ENCODE measurements around the gene CIDEC. TPM values are rescaled to one million over a fixed set of nuclear protein-coding genes. Genes with fewer than 3 reads are reported as not detected.
A peak's percentile ranks its signal among the peaks of the same experiment; 100 is the strongest.
"Not testable (repeated sequence)": the region's sequence is repeated elsewhere in the genome, so short reads cannot be mapped to it uniquely, and the experiment has no call there.

The CIDEC gene
- total RNA-seq, 2 experiments from 2014 or later, result 0.18 TPM; not detected in 1

GRCh38 chr3:9870978-9871377, 9.1 kb downstream of the CIDEC start:
- no peaks in the 10 kb centered on the region for H3K4me1 Mint-ChIP-seq

GRCh38 chr3:9869955-9870354, 10.1 kb downstream of the CIDEC start:
- Mint-ChIP-seq H3K27me3 (no peaks in the 10 kb centered on the region), H3K36me3 (no peaks in the 10 kb centered on the region), H3K4me3 (no peak overlapping the region), H3K4me1 (no peaks in the 10 kb centered on the region), H3K9me3 (no peaks in the 10 kb centered on the region), H3K27ac (no peak overlapping the region)
- no peak for DNase-seq

More at GRCh38 chr3:9870978-9871377, 9.1 kb downstream of the CIDEC start:
- Mint-ChIP-seq H3K4me3 (no peak overlapping the region), H3K27ac (no peak overlapping the region), H3K9me3 (no peaks in the 10 kb centered on the region), H3K36me3 (no peaks in the 10 kb centered on the region), H3K27me3 (no peaks in the 10 kb centered on the region)
- no peak for DNase-seq

GRCh38 chr3:9867106-9867505, 12.9 kb downstream of the CIDEC start:
- peaks cover 7% of the 10 kb centered on the region for H3K27me3 Mint-ChIP-seq
- H3K9me3 Mint-ChIP-seq, result no peaks in the 10 kb centered on the region
- no peaks in the 10 kb centered on the region for H3K36me3 Mint-ChIP-seq
- H3K4me3 Mint-ChIP-seq, result no peak overlapping the region
- DNase-seq, result no peak
- H3K4me1 Mint-ChIP-seq, result no peaks in the 10 kb centered on the region
- H3K27ac Mint-ChIP-seq, result no peak overlapping the region

- no peak for DNase-seq
- Mint-ChIP-seq H3K27ac (no peak overlapping the region), H3K4me3 (no peak overlapping the region), H3K9me3 (no peaks in the 10 kb centered on the region), H3K27me3 (peaks cover 12% of the 10 kb centered on the region), H3K4me1 (no peaks in the 10 kb centered on the region), H3K36me3 (no peaks in the 10 kb centered on the region)
Observed at GRCh38 chr3:9866639-9867038, 13.4 kb downstream of the CIDEC start.

GRCh38 chr3:9865125-9865637, 14.9 kb downstream of the CIDEC start:
- H3K27me3 Mint-ChIP-seq, result peaks cover 12% of the 10 kb centered on the region
- H3K4me1 Mint-ChIP-seq, H3K4me3 Mint-ChIP-seq, DNase-seq, H3K27ac Mint-ChIP-seq, H3K36me3 Mint-ChIP-seq, H3K9me3 Mint-ChIP-seq: not testable (repeated sequence)

- H3K4me1 Mint-ChIP-seq, result no peaks in the 10 kb centered on the region
- no peak overlapping the region for H3K4me3 Mint-ChIP-seq
- H3K27ac Mint-ChIP-seq, result no peak overlapping the region
- no peaks in the 10 kb centered on the region for H3K36me3 Mint-ChIP-seq
- no peak for DNase-seq
- H3K27me3 Mint-ChIP-seq, result peaks cover 12% of the 10 kb centered on the region
- H3K9me3 Mint-ChIP-seq, result no peaks in the 10 kb centered on the region
Observed at GRCh38 chr3:9864200-9864927, 15.7 kb downstream of the CIDEC start.

GRCh38 chr3:9863058-9863772, 16.8 kb downstream of the CIDEC start:
- H3K27ac Mint-ChIP-seq, result no peak overlapping the region

GRCh38 chr3:9862391-9863057, 17.5 kb downstream of the CIDEC start:
- Mint-ChIP-seq H3K36me3 (no peaks in the 10 kb centered on the region), H3K4me3 (no peak overlapping the region), H3K27ac (no peak overlapping the region), H3K27me3 (peaks cover 12% of the 10 kb centered on the region), H3K4me1 (no peaks in the 10 kb centered on the region), H3K9me3 (no peaks in the 10 kb centered on the region)
- peak; percentile 54 for DNase-seq

More at GRCh38 chr3:9863058-9863772, 16.8 kb downstream of the CIDEC start:
- Mint-ChIP-seq H3K4me1 (no peaks in the 10 kb centered on the region), H3K4me3 (no peak overlapping the region), H3K9me3 (no peaks in the 10 kb centered on the region), H3K27me3 (peaks cover 12% of the 10 kb centered on the region), H3K36me3 (no peaks in the 10 kb centered on the region)
- no peak for DNase-seq

GRCh38 chr3:9861626-9862130, 18.4 kb downstream of the CIDEC start:
- DNase-seq, result no peak
- no peak overlapping the region for H3K4me3 Mint-ChIP-seq
- H3K36me3 Mint-ChIP-seq, result no peaks in the 10 kb centered on the region
- peaks cover 12% of the 10 kb centered on the region for H3K27me3 Mint-ChIP-seq
- no peaks in the 10 kb centered on the region for H3K4me1 Mint-ChIP-seq
- H3K9me3 Mint-ChIP-seq, result no peaks in the 10 kb centered on the region
- no peak overlapping the region for H3K27ac Mint-ChIP-seq

- Mint-ChIP-seq H3K27ac (no peak overlapping the region), H3K27me3 (peaks cover 12% of the 10 kb centered on the region), H3K4me1 (no peaks in the 10 kb centered on the region), H3K4me3 (no peak overlapping the region), H3K36me3 (no peaks in the 10 kb centered on the region), H3K9me3 (no peaks in the 10 kb centered on the region)
- DNase-seq, result no peak
Observed at GRCh38 chr3:9861201-9861600, 18.9 kb downstream of the CIDEC start.

GRCh38 chr3:9859530-9860025, 20.5 kb downstream of the CIDEC start:
- Mint-ChIP-seq H3K36me3 (no peaks in the 10 kb centered on the region), H3K27ac (peak overlapping the region; percentile 2), H3K4me3 (no peak overlapping the region), H3K27me3 (peaks cover 12% of the 10 kb centered on the region), H3K9me3 (no peaks in the 10 kb centered on the region), H3K4me1 (no peaks in the 10 kb centered on the region)
- DNase-seq, result no peak

GRCh38 chr3:9855594-9855993, 24.5 kb downstream of the CIDEC start:
- no peaks in the 10 kb centered on the region for H3K36me3 Mint-ChIP-seq
- no peaks in the 10 kb centered on the region for H3K9me3 Mint-ChIP-seq
- no peak overlapping the region for H3K4me3 Mint-ChIP-seq
- peaks cover 3% of the 10 kb centered on the region for H3K4me1 Mint-ChIP-seq
- peaks cover 11% of the 10 kb centered on the region for H3K27me3 Mint-ChIP-seq
- no peak overlapping the region for H3K27ac Mint-ChIP-seq
- no peak for DNase-seq

GRCh38 chr3:9854291-9854940, 25.6 kb downstream of the CIDEC start:
- DNase-seq, H3K36me3 Mint-ChIP-seq, H3K9me3 Mint-ChIP-seq, H3K4me1 Mint-ChIP-seq, H3K27ac Mint-ChIP-seq, H3K4me3 Mint-ChIP-seq: not testable (repeated sequence)
- H3K27me3 Mint-ChIP-seq, result peaks cover 11% of the 10 kb centered on the region

GRCh38 chr3:9852528-9852927, 27.5 kb downstream of the CIDEC start:
- peaks cover 6% of the 10 kb centered on the region for H3K4me1 Mint-ChIP-seq
- H3K36me3 Mint-ChIP-seq, result no peaks in the 10 kb centered on the region
- no peak overlapping the region for H3K27ac Mint-ChIP-seq
- no peaks in the 10 kb centered on the region for H3K9me3 Mint-ChIP-seq
- no peak for DNase-seq
- H3K27me3 Mint-ChIP-seq, result peaks cover 11% of the 10 kb centered on the region
- no peak overlapping the region for H3K4me3 Mint-ChIP-seq

Measured in activated naive CD8-positive, alpha-beta T cell treated with anti-CD3 and anti-CD28 coated beads for 36 hours (primary cell).